ENCODE measurements around the gene CXorf58. TPM values are rescaled to one million over a fixed set of nuclear protein-coding genes. Genes with fewer than 3 reads are reported as not detected.

CXorf58 gene
- total RNA-seq, 4 donors from 2014 or later: not detected

GRCh38 chrX:23982891-23983290, 75.1 kb downstream of the CXorf58 start:
- TF ChIP-seq CTCF (IDR thresholded peaks at IDR 0.05): no peak
- ATAC-seq (ENCODE audit: low FRiP score) (no peak), DNase-seq (ENCODE audit: low spot score) (no peak)

Other genes with a start within 250 kb of the CXorf58 start
- 100 to 1,000 TPM; 106 to 140 (median 120) TPM for gene PRDX4, start 240.5 kb upstream of the CXorf58 start, total RNA-seq
- 10 to 100 TPM; 39.0 to 65.3 (median 57.3) TPM for gene ACOT9, start 164.7 kb upstream of the CXorf58 start, total RNA-seq
- gene SAT1, start 124.8 kb upstream of the CXorf58 start, total RNA-seq: 1,000 to 10,000 TPM; 1,071 to 2,815 (median 2,155) TPM
- 10 to 100 TPM in 1 of 4 donors, 1 to 10 TPM in 3; 4.4 to 10.0 (median 4.9) TPM for gene APOO, start 68 bp upstream of the CXorf58 start, total RNA-seq
- gene KLHL15, start 119.2 kb downstream of the CXorf58 start, total RNA-seq: 10 to 100 TPM in 3 of 4 donors, 1 to 10 TPM in 1; 7.7 to 56.9 (median 16.0) TPM
- 100 to 1,000 TPM in 2 of 4 donors, 10 to 100 TPM in 2; 75.2 to 154 (median 108) TPM for gene EIF2S3, start 146.9 kb downstream of the CXorf58 start, total RNA-seq
- 10 to 100 TPM; 40.4 to 78.2 (median 44.9) TPM for gene ZFX, start 241.7 kb downstream of the CXorf58 start, total RNA-seq